GM10248 (cell line): ENCODE data around the gene F11R.
"Not testable (repeated sequence)": the region's sequence is repeated elsewhere in the genome, so short reads cannot be mapped to it uniquely, and the experiment has no call there.

Experiments
- CTCF ChIA-PET: fragments of 300-600 bp; sonication (Branson Sonifier 250); formaldehyde crosslinking; extraction: SDS; loops from one replicate; lab custom pipeline; 2021; ENCODE audit warnings: antibody characterized with exemption; lab: Yijun Ruan, JAX
- POLR2A ChIA-PET: fragments of 350-650 bp; sonication (Branson Sonifier 250); formaldehyde crosslinking; extraction: SDS; loops from one replicate; lab custom pipeline; 2020; ENCODE audit warnings: antibody characterized with exemption; lab: Yijun Ruan, JAX
- DNase-seq: peaks from one replicate; pipeline ENCODE4 v3.0.0; 2012; ENCODE audit errors: extremely low spot score
- TF ChIP-seq, protein P1 (sequence below): IDR thresholded peaks from 2 replicates; pipeline ENCODE4 v1.5.1; 2012; ENCODE audit warnings: mild to moderate bottlenecking, low read depth; ENCODE audit errors: extremely low read depth, missing control alignments, control extremely low read depth

The F11R gene

DNA sequence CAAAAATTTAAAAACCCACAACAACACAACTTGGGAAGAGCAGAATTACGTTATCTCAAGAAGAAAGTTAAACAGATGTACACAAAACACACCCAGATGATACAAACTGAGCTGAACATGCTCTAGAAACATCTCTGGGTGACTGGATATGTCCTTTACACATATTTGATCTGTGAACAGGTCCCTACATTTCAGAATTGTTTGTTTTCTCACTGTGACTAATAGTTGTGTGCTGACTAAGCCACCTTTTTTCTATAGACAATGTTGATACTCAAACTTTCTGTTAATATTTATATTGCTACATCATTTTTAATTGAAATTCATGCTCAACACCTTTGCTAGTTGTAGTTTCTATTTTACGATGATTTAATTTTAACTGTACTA is 1.0 kb upstream of the F11R start:
- TF ChIP-seq, protein P1, sequence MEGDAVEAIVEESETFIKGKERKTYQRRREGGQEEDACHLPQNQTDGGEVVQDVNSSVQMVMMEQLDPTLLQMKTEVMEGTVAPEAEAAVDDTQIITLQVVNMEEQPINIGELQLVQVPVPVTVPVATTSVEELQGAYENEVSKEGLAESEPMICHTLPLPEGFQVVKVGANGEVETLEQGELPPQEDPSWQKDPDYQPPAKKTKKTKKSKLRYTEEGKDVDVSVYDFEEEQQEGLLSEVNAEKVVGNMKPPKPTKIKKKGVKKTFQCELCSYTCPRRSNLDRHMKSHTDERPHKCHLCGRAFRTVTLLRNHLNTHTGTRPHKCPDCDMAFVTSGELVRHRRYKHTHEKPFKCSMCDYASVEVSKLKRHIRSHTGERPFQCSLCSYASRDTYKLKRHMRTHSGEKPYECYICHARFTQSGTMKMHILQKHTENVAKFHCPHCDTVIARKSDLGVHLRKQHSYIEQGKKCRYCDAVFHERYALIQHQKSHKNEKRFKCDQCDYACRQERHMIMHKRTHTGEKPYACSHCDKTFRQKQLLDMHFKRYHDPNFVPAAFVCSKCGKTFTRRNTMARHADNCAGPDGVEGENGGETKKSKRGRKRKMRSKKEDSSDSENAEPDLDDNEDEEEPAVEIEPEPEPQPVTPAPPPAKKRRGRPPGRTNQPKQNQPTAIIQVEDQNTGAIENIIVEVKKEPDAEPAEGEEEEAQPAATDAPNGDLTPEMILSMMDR = no peak
- ChIA-PET CTCF (interaction anchor here (1.2 to 1.8 kb wide), 3 partner anchors 16 to 75 kb away, joined by 3 to 8 read pairs (median 5); partner anchors contain the start of gene TSTD1), POLR2A (interaction anchor here (2.3 kb wide), 1 partner anchor 24 kb away, joined by 13 read pairs; the partner anchor contains the start of gene USF1)
- DNase-seq = no peak

DNA sequence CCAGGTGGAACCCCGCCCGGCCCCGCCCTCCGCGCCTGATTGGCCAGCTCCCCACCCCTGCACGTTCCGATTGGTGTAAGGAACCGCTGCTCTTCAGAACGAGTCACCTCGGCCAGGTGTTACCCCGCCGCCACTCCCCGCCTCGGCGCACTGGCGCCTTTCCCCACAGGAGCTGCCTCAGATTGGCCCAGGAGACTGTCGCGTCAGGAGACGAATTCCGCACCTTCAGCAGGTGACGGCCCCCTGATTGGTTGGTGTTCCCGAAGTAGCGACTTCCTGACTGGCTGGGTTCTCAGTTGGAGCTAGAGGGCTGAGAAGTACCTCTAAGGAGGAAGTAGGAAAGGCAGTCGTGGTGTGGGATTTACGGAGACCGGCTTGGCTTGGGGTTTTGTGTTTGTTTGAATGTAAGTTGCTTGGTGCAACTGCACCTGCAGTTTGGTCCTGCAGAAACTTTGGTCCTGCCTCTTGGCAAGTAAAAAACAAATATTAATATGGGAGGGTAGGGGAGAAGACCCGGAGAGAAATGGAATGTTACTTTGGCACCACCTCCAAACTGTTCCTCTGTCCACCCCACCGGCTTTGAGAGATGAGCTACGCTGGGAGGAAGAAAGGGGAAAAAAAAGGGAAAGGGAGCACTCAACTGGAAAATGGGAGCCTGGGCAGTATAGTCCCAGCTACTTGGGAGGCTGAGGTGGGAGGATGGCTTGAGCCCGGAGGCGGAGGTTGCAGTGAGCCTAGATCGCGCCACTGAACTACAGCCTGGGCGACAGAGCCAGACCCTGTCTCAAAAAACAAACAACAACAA is 415 bp upstream of the F11R start:
- TF ChIP-seq, protein P1 = no peak
- DNase-seq = peak; percentile 96
- CTCF ChIA-PET = interaction anchor here (0.5 to 1.9 kb wide), 13 partner anchors 10 to 216 kb away, joined by 3 to 11 read pairs (median 4); partner anchors contain the start of gene TSTD1
- POLR2A ChIA-PET = interaction anchor here (0.6 to 2.3 kb wide), 8 partner anchors 11 to 344 kb away, joined by 3 to 13 read pairs (median 4); partner anchors contain the start of genes TSTD1 and USF1

DNA sequence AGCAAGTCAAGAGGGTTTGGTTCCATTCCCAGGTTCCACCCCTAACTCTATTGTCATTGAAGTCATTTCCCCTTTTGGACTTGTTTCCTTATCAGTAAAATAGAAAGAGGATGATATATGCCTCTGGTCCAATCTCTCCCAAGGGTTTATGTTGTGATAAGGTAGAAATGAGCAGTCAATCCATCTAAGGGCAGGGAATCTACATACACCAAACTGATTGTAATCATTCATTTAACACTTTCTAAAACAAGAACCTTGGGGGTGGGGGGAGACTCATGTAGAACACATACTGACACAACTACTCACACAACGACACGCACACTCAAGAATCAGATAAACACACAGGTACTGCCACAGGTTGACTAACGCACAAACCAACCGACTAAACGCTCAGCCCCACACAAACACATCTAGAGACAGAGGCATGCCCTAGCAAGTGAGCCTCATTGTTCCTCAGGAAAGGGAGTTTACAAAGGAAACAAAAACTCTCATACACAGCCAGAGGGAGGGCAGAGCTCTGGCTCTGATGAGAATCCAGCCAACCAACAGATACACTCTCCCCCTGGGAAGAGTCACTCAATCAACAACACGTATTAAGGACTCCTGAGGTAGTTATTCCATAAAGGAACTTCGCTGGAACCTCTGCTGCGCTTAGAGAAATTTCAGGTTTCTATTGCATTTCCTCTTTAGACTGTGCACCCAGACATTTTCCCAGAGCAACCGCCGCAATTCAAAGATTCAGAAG is 1.0 kb downstream of the F11R start:
- POLR2A ChIA-PET = interaction anchor here (0.5 to 2.3 kb wide), 5 partner anchors 10 to 295 kb away, joined by 3 to 13 read pairs (median 4); partner anchors contain the start of genes TSTD1 and USF1
- CTCF ChIA-PET = interaction anchor here (0.9 to 1.9 kb wide), 8 partner anchors 11 to 293 kb away, joined by 3 to 11 read pairs (median 4); no protein-coding TSS in a partner anchor
- TF ChIP-seq, protein P1 = no peak
- no peak for DNase-seq

DNA sequence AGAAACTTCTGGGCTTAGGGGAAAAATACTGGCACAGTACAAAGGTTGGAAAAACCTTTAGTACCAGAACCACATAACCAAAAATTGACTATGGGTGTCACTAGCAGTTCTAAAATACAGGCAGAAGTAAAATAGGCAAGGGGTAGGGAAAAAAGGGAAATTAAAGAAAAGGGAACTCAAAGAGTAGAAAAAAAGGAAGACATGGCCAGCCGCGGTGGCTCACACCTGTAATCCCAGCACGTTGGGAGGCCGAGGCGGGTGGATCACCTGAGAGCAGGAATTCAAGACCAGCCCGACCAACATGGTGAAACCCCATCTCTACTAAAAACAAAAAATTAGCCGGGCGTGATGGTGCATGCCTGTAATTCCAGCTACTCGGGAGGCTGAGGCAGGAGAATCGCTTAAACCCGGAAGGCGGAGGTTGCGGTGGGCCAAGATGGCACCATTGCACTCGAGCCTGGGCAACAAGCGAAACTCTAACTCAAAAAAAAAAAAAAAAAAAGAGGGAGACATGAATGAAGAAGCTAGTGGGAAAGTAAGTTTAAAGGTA is 1.8 kb downstream of the F11R start:
- POLR2A ChIA-PET = interaction anchor here (0.6 to 0.7 kb wide), 2 partner anchors 21 to 85 kb away, joined by 4 to 5 read pairs; no protein-coding TSS in a partner anchor
- CTCF ChIA-PET = interaction anchor here (0.9 to 2.2 kb wide), 6 partner anchors 8 to 292 kb away, joined by 3 to 9 read pairs (median 4); no protein-coding TSS in a partner anchor
- DNase-seq = not testable (repeated sequence)

DNA sequence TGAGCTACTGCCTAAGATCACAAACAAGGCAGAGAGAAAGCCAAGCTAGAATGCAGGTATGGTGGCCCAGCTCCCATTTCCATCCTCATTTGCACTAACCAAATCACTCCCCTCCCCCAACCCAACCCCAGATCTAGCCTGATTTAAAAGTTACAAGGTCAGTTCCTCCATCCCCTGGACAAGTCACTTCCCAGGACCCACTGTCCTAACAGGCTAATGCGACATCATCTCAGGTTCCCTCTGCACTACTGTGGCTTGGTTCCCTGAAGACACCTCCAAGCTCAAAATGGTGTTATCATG is 2.4 kb downstream of the F11R start:
- POLR2A ChIA-PET = no interaction called here
- TF ChIP-seq, protein P1 = no peak
- no peak for DNase-seq
- CTCF ChIA-PET = interaction anchor here (0.9 to 2.2 kb wide), 7 partner anchors 9 to 139 kb away, joined by 3 to 9 read pairs (median 3); no protein-coding TSS in a partner anchor

DNA sequence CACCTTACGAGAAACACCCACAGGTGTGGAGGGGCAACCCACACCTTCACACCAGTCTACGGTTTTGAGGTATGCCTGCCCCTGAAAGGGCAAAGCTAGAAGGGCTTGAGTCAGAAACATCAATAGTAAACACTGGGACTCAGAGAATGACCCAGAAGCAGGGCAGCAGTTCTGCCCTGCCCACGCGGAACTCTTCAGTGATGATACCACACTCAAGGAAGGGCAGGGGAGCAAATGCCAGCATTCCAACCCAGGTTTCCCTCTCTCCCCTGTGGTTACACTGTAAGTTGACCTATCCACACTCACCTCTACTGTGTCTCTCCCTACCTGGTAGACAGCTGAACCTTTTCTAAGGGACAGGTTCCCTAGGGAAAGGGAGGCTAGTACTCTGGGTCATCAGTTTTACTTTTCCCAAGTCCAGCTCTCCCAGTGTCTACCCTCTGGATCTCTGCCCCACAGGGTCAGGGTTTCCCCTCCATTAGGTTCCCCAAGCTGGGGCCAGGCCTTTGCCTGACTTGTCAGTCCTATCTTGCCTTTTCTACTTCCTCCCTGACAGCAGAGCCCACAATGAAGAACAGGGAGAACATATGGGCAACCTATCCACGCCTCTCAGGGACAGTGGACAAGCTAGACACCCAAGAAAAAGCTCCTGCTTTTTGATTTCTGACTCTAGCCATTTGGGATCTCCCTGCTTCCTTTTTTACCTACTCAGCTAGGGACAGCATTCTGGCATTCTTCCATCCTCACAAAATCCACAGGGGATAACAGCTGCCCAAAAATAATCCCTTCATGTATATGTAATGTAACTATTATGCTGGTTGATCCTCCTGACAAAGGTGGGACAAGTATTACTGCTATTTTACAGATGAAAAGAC is 3.0 kb downstream of the F11R start:
- POLR2A ChIA-PET = no interaction called here
- CTCF ChIA-PET = interaction anchor here (0.9 to 2.2 kb wide), 7 partner anchors 9 to 140 kb away, joined by 3 to 9 read pairs (median 3); no protein-coding TSS in a partner anchor
- TF ChIP-seq, protein P1 = no peak
- no peak for DNase-seq

DNA sequence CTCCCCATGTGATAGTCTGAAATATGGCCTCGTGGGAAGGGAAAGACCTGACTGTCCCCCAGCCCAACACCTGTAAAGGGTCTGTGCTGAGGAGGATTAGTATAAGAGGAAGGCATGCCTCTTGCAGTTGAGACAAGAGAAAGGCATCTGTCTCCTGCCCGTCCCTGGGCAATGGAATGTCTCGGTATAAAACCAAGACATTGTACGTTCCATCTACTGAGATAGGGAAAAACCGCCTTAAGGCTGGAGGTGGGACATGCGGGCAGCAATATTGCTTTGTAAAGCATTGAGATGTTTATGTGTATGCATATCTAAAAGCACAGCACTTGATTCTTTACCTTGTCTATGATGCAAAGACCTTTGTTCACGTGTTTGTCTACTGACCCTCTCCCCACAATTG is 3.8 kb downstream of the F11R start:
- DNase-seq, POLR2A ChIA-PET: not testable (repeated sequence)
- CTCF ChIA-PET = interaction anchor here (2.2 kb wide), 1 partner anchor 27 kb away, joined by 9 read pairs; no protein-coding TSS in a partner anchor

DNA sequence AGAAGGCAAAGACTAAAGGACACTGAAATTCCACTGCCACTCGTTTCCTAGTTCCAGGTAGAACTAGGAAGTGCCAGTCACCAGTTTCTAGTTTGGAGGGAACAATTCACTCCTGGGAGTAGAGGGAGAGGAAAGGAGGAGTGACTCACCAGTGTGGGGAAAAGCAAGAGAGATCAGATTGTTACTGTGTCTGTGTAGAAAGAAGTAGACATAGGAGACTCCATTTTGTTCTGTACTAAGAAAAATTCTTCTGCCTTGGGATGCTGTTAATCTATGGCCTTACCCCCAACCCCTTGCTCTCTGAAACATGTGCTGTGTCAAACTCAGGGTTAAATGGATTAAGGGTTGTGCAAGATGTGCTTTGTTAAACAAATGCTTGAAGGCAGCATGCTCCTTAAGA is 4.3 kb downstream of the F11R start:
- CTCF ChIA-PET, POLR2A ChIA-PET, DNase-seq: not testable (repeated sequence)
